Neural progenitor cell (in vitro differentiated cells): ENCODE results near the gene RIT1.

Experiments used
- CTCF ChIP-seq: fragments of 200-600 bp; sonication (generic); IDR thresholded peaks from 2 replicates; pipeline ENCODE4 v1.5.1; 2017; ENCODE audit warnings: antibody characterized with exemption, mild to moderate bottlenecking
- EZH2 ChIP-seq: fragments of 200-600 bp; sonication (generic); IDR thresholded peaks from 2 replicates; pipeline ENCODE4 v1.6.1; 2017; ENCODE audit warnings: antibody characterized with exemption, mild to moderate bottlenecking, moderate library complexity
- EZH2phosphoT487 ChIP-seq: fragments of 200-600 bp; sonication (generic); IDR thresholded peaks from 2 replicates; pipeline ENCODE4 v1.6.1; 2017; ENCODE audit warnings: antibody characterized with exemption

GRCh38 chr1:155882235-155882634 is 28.9 kb downstream of the RIT1 start:
- no peak for TF ChIP-seq CTCF
- TF ChIP-seq EZH2: no peak
- no peak for TF ChIP-seq EZH2phosphoT487
